T-helper 9 cell (primary cell): ENCODE data around the gene UBE3D.
"Not testable (repeated sequence)": the region's sequence is repeated elsewhere in the genome, so short reads cannot be mapped to it uniquely, and the experiment has no call there.

Experiments used
- DNase-seq: peaks from one replicate; pipeline ENCODE4 v3.0.0-alpha.2; 2020

The UBE3D gene

DNA sequence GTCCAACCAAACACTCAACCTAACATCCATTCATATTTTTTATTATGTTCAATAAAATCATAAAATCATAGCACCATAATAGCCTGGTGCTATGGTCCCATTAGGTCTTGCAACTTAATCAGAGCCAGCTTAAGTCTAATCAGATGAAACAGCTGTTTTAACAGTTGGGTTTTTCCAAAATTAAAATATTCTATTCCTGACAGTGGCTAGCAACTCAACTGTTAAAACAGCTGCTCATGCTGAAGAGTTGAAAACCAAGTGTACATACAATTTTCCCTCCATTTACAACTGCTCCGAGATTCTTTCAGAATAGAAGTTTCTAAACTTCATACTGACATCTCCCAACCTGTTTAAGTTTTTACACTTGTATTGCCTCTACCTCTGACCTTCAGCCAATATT, 89.5 kb downstream of the UBE3D start:
- no peak for DNase-seq

DNA sequence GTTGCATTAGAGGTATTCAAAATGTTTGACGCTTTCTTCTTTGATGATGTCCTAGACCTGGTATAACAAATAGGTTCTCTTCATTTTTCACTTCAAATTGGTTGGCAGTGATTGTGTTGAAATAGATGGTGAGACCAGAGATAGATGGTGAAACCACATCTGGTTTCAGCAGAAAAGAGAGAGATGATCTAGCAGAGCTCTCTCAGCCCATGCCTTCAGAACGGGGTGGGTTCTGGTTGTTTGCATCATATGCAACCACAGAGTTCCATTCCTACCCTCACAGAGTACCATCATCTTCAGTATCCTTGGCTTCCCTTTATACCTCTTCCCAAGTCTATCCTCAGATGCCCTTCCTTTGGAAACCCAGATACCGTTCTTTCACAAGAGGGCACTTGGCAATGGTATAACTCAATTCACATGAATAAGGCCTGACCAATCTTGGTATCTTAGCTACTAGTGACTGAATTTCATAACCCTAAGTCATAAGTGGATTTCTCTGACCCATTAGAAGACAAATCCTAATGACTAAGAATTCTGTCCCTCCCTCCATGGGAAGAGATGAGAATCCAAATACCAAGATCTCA, 93.7 kb downstream of the UBE3D start:
- DNase-seq, result no peak

DNA sequence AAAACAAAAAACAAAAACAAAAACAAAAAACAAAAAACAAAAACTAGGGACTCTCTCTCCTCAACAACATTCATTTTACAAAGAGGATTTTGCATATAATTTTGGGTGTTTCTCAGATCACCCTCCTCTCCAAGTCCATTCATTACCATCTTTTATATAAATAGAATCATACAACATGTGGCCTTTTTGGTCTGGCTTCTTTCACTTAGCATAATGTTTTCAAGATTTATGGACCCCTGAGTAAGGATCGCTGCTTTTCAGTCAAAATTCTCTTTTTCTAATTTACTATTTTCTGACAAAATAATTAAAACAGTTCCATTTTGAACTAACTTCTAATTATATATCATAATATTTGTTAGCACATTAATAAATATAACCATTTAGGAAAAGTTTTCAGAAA, 94.8 kb downstream of the UBE3D start:
- DNase-seq, result no peak

DNA sequence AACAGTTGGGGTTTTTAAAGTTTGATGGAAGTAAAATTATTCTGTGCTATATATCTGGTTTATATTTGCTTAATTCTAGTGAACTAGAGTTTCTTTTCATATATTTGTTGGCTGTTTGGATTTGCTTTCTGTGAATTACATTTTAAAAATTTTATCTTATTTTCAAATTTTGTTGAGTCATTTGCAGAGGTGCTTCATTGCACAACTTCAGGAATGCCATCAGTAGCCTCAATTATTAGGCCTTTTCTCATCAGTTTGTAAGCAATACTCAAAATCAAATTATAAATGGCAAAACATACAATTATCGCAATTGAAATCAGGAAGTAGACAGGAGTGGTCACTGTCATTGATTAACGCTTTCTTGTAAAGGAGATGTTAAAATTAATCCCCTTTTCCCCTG, 96.9 kb downstream of the UBE3D start:
- DNase-seq, result no peak

DNA sequence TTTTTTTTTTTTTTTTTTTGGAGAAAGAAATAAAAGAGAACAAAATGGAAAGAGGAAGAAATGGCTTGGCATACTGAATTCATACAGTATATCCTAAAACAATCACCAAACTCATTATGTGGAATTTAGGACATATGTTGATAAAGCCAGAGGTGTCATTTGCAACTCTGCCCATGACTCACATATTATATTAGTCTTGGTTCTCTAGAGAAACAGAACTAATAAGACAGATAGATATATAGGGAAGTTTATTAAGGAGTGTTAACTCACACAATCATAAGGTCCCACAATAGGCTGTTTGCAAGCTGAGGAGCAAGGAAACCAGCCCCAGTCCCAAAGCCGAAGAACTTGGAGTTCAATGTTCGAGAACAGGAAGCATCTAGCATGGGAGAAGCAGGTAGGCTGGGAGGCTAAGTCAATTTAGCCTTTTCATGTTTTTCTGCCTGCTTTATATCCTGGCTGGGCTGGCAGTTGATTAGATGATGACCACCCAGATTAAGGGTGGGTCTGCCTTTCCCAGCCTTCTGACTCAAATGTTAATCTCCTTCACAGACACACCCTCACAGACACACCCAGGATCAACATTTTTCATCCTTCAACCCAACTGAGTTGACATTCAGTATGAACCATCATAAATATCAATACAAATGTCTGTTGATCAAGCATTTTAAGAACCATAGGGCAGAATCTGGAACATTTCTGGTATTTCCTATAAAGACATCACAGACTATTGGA, 102.3 kb downstream of the UBE3D start:
- no peak for DNase-seq

DNA sequence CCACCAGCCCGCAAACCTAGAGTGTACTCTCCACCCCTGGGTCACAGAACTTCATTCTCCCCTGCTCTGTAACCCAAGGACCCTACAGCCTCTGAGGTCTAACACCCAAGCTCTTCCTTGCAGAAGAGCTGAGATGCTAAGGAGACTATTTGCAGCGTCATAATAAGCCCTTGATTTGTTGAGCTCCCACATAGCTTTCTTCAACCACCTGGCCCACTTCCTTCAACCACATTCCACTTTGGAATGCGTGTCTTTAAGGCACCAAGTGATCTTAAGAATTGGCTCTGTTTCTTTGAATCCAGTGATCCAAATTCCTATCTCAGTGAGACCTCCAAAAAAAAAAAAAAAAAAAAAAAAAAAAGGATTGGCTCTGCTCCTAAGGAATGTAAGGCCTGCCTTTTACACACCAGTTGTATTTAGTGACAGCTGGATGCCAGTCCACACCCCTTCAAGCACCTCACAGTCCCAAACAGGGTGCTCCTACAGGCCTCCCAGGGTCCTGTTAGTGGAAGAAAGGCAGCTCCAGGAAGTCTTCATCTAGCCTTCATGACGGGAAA, 106.2 kb downstream of the UBE3D start:
- DNase-seq, result no peak

DNA sequence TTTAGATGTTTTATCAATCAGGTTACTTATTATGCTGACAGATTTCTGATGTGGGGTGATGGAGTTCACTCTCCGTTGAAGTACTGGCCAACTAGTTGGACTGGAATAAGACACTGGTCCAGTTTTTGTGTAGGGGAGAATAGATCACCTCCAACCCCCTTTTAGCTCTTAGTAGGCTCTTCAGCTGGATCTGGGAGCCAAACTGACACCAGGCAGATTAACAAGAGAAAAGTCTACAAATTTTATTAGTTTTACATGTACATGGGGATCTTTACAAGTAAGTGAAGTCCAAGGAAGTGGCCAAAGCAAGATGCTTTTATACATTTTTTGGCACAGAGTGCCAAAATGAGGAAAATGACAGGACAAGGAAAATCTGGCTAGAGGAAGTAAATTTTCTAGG, 107.1 kb downstream of the UBE3D start:
- no peak for DNase-seq

DNA sequence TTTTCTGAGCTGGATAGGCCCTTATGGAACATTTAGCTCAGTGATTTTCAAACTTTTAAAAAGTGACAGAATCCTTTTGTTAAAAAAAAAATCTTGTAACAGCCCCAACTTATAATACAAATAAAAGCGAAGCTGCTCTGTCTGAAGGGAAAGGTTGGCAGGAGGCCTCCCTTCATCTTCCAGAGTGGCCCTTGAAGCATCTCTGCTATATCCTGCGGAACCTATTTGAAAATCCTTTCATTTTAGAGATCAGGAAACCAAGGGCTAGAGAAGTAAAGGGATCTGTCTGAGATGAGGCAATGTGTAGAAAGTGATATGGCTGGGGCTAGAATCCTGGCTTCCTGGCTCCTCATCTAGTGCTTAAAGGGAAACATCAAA, 107.8 kb downstream of the UBE3D start:
- DNase-seq, result no peak

DNA sequence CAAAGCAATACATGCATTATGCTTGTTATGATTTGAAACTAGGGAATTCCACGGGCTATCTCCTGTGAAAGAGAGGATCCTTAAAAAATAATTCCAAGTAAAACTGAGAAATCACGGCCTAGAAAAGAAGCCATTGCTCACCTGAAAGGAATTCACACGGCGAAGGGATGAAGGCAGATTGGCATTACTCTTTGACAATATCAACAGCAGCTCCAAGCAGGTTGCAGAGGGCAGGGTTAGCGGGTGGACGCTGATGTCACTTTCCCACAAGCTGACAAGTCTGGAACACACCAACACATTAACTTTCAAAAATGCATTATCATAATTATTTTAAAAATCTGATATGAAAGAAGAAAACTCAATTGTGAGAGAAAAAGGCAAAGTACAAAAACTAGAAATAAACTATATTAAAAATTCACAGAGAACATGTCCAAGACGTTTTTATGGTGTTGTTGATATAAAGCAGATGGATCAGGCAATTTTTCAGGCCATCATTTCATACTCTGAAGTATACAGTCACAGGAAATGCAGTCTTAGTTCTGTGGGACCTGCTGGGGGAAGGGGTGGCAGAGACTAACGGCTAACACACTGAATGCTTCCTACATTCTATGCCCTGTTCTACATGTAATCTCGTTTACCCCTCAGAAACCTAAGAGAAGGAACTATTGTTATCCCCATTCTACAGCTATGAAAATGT, 108.3 kb downstream of the UBE3D start:
- no peak for DNase-seq

DNA sequence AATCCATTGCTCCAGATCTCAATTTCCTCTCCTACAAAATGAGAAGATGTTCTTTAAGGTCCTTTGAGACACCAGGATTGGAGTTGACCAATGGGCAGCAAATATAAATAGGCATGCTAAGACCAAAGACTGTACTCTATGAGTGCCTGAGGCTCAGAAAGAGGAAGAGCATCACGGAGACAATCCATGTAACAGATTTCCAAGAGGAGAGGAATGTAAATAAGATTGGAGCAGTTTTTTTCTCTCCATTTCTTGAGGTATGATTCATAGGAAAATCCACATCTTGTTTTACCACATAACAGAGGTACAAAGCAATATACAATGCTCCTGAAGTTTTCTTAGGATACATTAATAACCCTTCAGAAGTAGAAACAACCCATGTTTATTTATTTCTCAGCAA, 109.8 kb downstream of the UBE3D start:
- no peak for DNase-seq

DNA sequence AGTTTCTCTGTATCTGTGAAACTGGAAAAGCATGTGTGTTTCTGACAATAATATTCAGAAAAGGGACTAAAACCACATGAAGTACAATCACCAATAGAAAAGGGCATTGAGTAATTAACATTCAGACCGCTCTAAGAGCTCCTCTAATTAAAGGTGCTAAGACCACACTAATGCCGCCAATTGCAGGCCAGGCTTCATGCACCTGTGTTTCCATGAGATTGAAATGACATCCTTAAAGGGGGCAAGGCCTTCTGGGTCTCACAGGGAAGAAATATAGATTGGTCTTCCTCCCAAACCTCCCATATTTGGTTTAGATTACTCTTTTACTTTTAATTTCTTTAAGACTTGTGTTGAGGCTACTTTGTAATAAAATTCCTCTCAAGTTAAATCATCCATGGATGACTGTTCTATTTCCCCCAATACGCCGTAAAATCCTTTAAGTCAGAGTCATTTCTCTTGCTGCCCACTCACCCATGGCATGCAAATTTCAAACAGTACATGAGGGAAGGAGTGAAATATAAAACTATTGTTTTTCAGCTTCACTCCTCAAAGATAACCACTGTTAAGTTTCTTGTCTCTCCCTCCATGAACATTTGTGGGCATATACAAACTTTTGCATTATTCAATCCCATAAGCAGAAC, 110.6 kb downstream of the UBE3D start:
- no peak for DNase-seq

DNA sequence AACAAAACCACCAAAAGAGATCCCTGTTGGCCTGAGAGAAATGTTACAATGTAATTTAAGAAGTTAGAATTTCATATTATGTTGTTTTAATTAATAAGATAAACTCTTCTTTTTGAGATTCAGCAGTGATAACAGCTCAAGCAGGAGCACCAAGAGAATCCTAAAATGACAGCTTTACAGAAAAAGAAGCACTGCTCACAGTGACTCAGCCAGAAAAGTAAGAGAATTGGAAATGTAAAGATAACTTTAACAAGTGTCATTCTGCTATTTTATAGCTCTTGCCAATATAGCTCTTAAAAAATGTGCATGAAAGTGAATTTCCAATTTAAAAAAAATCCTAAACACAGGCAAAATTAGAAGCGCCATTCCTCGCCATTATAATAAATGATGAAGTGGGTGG, 111.3 kb downstream of the UBE3D start:
- no peak for DNase-seq

DNA sequence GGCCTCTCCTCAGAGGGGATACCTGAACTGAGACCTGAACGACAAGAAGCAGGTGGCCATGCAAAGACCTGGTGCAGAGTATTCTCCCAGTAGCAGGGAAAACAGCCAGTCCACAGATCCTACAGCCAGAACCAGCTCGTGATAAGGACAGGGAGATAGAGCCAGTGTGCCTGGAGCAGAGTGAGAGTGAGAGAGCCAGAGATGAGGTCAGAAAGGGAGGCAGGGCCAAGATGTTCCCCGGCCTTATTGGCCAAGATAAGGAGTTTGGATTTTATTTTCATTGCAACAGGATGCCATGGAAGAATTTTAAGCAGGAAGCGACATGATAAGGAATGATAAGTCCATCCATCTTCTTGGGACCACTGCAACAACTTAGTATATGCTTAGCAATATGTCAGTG, 111.8 kb downstream of the UBE3D start:
- no peak for DNase-seq

DNA sequence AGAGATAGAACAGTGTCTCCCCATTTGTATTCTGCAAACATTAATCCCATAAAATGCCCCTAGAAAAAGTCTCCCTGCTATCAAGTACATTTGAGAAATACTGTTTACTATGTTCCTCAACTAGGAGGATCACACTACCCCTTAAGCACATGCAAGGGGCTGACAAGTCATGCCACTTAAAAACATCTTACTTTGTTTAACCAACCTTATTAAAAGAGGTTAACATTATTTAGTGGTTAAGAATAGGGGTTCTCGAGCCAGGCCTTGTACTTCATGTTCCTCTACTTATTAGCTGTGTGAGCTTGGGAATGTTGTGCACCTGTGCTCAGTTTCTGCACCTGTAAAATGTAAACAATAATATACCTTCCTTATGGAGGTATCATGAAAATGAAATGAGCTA, 113.7 kb downstream of the UBE3D start:
- DNase-seq, result no peak

DNA sequence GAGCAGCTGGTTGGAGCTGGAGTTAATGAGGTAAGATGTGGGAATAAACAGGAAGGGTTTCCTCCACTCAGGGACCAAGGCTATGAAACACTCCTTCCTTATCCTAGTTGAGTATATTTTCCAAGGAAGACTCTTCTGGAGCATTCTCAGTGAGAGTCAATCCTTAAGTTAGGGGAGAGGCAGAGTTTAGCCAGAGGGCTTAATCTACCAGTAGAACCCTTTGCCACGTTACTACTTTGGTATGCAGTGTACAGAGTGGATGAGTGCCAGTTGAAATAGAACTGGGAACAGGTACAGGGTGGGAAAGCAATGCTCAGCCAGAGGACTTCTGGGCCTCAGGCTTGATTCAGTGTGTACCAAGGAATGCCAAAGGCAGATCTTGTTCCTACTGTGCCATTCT, 114.3 kb downstream of the UBE3D start:
- no peak for DNase-seq

DNA sequence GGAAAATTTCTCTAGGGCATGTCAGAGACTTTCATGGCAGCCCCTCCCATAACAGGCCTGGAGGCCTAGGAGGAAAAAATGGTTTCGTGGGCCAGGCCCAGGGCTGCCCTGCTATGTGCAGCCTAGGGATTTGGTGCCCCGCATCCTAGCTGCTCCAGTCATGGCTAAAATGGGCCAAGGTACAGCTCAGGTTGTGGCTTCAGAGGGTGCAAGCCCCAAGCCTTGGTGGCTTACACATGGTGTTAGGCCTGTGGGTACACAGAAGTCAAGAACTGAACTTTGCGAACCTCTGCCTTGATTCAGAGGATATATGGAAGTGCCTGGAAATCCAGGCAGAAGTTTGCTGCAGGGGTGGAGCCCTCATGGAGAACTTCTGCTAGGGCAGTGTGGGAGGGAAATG, 134.7 kb downstream of the UBE3D start:
- not testable (repeated sequence) for DNase-seq

DNA sequence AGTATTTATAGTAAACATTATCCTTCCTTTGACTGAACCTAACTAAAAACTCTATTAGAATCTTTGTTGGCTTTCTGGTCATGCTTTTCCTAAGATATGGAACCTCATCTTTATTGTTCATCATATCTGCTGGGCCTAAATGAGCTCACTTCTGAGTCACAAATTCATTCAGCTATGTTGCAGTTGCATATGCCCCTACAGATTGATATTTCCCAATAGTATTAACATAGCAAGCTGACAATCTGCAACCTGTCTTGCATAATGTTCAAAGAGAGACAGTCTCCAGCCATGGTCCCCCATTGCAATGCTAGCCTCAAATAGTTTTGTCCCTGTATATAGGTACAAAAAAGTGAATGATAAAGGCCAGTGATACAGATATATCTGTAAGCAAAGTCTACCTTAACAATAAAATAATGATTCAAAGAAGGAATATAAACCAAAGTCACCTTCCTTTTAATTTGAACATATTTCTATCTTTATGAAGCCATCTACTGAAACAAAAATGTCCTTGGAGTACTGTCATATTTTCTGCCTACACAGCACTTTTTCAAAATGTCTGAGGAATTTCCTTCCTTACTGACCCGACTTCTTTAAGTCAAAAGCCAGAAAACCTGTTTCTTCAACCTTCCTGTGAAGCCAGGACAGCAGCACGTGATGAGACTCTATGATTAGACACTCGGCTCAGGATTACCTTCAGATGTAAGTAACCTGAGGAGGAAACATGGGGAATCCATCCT, 140.7 kb downstream of the UBE3D start:
- no peak for DNase-seq

DNA sequence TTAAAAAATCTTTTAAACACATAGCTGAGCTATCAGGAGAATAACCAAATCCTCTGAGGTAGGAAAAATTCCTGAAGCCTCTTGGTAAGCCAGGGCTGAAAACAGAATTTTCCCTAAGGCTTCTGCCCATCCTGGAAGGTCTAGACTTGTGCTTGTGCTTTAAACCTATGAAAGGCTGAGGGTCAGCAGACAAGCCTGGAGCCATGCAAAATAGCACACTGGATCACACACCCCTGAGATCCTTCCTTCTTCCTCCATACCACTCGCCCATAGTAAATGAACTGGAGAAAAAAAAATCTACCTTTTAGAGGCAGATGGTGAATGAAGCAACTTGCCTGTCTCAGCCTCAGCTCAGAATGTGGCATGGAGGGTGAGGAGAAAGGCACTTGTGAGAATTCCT, 144.4 kb downstream of the UBE3D start:
- DNase-seq, result no peak

DNA sequence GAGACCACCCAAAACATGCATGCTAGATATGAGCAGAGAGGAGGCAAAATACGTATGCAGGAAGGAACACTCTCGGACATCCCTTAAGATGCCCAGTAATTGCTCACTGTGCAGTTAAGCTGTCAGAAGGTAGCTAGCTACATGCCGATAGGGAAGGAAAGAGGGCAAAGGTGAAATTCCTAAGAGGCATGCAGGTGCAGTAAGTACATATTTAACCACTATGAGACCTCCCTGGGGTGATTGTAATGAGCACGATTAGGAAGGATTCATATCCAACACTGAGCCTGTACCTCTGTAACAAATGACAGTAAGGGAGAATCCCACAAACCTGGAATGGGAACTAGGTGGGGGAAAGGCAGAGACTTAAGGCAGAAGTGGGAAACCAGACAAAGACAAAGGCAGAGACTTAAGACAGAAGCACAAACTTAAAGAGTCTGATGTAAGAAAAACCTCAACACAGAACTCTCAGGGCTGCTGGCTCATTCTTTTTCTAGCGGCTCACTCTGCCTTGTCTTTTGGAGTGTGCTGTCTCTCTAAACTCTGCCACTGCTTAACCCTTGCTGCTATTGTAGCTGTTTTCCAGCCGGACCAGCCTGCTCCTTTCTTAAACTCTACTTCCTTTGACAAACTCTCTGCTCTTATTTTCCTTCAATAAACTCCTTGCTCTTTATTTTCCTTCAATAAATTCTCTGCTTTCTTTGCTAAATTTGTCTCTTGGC, 148.1 kb downstream of the UBE3D start:
- no peak for DNase-seq

DNA sequence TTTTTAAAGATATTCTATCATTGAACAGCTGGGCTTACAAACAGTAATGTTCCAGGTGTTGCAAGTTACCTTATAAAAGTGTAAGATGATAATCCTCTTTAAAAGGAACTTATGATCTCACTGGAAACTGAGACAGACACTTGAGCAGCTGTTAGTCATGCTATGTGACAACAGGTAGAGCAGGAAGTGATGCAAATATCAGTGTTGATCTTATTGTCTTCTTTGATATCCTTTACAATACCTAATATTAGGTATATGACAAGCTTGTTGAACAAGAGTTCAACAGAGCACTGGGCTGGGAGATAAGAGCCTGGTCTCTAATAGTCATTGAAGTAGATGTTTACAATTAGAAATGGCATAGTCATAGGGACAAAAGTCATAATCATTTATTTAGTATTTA, 150.0 kb downstream of the UBE3D start:
- no peak for DNase-seq

DNA sequence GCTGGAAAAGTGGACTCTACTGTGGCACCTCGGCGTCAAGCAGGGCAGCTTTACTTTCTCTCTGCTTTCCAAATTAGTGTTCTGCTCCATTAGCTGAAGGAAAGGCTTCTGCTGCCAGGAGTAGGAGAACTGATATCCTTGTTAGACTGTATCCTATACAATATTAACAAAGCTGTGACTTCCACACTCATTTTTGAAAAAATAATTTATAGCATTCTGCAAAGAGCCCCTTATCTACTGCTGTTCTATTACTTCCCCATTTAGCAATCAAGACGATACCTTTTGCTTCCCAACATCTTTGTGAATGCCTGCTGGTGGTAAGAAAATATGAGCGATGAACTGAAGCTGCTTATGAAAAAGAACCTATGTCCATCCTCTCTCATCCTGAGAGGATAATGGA, 151.1 kb downstream of the UBE3D start:
- no peak for DNase-seq

DNA sequence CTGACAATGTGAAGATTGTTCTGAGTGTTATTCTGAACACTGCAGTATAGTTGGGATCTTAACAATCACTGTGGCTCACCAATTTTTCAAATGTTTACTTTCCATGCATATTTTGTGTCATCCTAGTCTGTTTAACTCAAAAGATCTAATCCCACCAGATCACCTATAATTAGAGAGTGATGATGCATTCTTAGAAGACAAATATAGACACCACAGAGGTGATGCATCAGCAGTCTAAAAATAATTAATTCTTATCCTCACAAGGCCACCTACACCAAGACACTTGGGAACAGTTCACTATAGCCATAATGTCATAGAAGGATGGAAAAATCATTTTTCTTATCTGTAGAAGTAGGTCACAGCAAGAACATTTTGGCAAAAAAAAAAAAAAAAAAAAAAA, 154.8 kb downstream of the UBE3D start:
- no peak for DNase-seq
